HT1080 (cell line): ENCODE results near the gene GALM. TPM values are rescaled to one million over a fixed set of nuclear protein-coding genes. Genes with fewer than 3 reads are reported as not detected.
"Not testable (repeated sequence)": the region's sequence is repeated elsewhere in the genome, so short reads cannot be mapped to it uniquely, and the experiment has no call there.

Experiments
- DNase-seq: peaks from one replicate; pipeline ENCODE4 v3.0.0-alpha.2; 2015; ENCODE audit warnings: low read depth
- total RNA-seq: library from RNA; depleted of rRNA; stranded (reverse); fragments of >200 nt; shearing (Covaris generic); gene quantifications from 2 replicates; pipeline ENCODE4 v1.2.3, GENCODE V29; 2014

The GALM gene
- total RNA-seq, 1 experiment from 2014 or later: not detected

- not testable (repeated sequence) for DNase-seq
Measured at GRCh38 chr2:38737000-38737698, 71.2 kb downstream of the GALM start.

DNA sequence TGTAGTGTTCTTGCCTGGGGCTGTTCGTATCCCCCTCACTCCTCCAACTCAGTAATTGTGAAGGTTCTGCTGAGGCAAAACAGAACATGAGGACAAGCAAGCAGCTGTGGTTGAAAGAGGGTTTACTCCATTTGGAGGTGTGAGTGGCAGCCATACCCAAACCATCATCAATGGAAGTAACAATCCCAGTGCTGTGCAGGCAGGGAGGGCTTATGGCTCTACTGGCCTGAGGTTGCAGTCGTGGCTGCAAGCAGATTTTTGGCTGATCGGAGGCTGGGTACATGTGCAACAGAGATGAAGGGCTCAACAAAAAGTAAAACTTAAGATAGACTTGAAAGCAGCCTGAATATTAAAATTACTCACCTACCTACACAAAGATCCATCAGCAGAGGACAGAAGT lies 72.0 kb downstream of the GALM start:
- DNase-seq: no peak

- no peak for DNase-seq
Measured at GRCh38 chr2:38739524-38739923, 73.6 kb downstream of the GALM start.

GRCh38 chr2:38740851-38741731 lies 75.2 kb downstream of the GALM start:
- peak; percentile 62 for DNase-seq

DNA sequence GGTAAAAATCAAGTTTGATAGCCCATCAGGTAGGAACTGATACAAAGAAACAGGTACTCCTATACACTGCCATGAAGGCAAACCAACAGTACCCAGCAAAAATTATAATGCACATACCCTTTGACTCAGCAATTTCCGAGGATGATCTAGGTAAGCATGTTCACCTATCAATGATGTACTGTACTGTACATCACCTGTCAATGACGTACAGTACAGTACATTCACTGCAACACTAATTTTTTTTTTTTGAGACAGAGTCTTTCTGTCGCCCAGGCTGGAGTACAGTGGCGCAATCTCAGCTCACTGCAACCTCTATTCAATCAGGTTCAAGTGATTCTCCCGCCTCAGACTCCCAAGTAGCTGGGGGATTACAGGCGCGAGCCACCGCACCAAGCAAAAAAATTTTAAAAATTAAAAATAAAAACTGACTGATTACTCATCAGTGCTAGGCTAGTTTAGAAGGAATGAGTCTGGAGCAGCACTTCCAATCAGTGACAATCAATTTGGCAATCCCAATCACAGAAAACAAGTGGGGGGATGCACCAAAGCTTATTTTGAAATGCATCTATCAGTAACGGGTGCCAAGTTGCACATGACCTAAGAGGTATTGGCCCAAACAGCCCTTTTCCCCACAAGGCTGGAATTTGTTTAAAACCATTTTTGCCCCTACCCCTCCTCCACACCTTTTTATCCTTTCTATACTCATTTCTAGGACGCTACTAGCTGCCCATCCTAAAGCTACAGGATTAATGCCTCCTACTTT lies 77.1 kb downstream of the GALM start:
- DNase-seq: no peak

DNA sequence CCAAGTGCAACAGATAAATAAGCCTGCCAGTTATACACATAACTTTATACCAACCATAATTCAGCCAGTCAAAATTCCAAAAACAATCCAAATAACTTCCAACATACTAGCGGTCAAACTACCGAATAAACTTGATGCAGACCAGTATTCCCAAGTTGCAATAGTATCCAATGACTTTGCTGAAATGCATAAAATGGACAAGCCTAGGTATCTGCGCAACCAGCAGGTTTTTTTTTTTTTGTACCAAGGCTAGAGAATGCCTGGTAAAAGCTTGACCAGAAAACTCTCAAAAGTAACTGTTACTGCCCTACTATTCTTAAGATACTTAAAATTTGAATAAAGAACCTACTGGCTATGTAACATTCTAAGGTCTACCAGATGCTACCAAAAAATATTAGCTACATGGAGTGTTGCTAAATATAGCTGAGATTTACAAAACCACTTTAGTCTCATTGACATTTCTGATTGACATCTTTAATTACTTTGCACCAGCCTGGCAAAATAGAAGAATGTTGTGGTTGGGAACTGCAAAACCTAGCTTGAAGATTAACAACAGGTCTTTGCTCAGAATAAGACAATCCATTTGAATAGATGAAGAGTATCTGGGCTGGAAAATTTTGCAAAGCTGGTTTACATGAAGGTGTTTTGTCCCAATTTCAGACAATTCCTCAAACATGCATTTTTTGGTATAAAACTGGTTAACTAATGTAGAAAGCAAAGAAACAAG lies 77.9 kb downstream of the GALM start:
- no peak for DNase-seq

- no peak for DNase-seq
Measured at GRCh38 chr2:38744399-38744780, 78.5 kb downstream of the GALM start.

- no peak for DNase-seq
Measured at GRCh38 chr2:38745267-38745666, 79.4 kb downstream of the GALM start.

- no peak for DNase-seq
Measured at GRCh38 chr2:38747007-38747424, 81.1 kb downstream of the GALM start.

DNA sequence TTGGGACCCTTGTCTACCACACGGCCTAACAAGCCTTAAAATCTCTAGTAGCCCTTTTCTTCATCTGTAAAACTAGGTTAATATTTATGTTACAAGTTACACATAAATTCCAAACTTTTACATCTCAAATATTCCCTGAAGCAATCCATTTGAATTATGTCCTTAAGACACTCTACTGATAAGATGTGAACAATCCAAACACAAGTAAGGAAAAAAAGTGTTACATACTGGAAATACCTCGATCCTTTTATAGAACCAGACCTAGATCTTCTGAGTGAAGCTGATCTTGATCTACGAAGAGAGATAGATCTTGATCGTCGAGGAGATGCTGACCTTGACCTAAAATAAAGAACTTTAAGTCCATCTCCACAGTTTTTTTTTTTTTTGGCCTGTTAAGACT lies 81.9 kb downstream of the GALM start:
- DNase-seq: no peak

GRCh38 chr2:38748391-38748790 lies 82.5 kb downstream of the GALM start:
- DNase-seq: no peak

DNA sequence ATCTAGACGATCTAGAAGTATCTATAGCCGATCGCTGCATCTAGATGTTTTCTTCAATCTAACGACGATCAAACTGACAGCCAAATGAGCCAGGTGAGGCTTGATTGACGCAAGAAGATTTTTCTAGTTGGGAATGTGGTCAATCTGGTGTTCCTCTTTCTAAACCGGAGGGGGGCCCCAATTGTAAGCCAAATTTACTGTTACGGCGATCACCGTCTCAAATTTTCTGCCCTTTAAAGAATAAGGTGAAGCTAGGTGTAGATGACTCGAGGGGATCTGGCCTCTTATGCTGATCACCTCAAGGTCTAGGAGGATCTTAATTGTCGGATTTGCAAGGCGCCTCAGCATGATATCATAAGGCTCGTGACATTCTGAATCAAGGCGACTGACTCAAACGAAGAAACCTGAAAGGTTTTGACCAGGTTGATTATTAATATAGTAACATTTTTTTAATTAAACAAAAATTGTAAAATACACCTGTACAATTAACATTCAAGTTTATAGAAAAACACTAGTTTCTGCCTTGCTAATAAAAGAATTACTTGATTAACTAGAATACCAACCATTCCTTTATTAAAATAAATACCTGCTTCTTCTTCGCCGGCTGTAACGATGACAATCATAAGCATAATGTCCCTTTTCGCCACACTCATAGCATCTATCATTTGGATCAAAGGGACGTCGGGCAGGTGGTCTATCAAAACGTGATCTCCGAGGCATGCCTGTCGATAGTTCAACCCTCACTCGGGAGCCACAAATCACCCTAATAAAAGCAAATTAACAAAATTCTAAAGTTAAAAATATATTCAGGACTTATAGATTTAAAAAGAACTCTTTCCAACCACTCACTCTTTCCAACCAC lies 83.3 kb downstream of the GALM start:
- no peak for DNase-seq

GRCh38 chr2:38750011-38750890 lies 84.3 kb downstream of the GALM start:
- no peak for DNase-seq

DNA sequence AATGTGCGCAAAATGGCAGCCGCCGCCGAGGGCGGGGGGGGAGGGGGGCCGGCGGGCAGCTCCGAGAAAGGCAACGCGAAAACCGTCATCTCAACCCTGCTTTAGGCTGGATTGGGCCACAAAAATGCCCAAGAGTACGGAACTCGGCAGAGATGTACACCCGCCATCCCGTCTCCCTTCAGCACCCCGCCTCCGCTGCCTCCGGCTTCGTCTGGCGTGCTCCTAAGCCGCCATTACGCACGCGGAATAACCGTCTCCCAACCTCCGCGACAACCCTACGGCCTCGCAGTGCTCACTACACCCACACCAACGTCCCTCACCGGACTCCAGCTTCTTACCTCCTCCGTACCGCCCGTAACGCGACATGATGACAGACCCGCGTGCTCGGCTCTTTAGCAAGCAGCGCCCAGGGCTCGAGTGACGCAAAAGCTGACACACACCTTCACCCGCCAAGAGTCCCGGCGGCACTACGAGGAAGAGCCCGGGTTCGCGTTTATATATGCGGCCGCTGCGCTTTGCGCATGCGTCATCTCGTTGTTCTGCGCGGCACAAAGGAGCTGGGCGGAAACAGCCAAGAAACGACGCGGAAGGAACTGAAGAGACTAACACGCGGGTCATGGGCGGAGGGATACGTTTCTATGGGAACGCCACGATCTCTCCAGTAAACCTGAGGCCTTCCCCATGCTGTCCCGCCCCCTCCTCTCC lies 85.1 kb downstream of the GALM start, which contains the start of gene SRSF7:
SRSF7 (minus strand) TSS at position 471 of the 705 bp plus-strand sequence; CDS start at position 366, 105 bp downstream.
- DNase-seq: peak; percentile 95

DNA sequence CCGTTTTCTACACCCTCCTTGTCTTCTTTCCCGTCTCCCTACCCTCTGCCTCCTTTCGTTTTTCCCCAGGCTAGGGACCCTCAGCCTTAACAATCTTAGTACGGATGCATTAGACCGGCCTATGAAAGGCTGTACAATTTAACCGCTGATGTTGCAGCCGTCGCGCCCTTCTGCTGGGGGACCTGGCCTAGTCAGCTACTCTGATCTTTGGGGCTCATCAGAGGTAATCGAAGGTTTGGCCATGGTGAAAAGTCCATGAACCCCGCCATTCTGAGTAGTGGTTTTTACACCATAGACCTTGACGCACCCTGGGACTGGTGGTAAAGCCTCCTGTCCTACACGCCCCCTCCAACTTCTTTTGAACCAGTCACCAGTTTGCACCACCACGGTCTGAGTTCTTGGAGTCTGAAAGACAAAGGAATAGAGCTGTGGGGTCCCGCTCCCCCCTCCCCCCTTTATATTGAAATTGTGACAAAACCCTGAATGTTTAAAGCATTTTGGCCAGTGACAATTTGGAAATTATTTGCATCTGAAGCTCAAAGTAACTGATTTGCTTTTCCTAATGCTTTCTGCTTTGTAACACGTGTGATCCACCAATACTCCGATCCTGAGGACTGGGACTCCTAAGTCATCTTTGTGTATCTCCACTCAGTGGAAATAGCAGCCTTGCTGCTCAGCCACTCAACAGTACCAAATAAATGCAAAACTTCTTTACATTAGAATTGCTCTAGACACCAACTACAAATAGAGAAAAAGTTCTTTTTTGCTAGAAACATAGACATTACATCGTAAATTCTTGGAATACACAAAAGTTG lies 85.9 kb downstream of the GALM start:
- DNase-seq: no peak

- DNase-seq: no peak
Measured at GRCh38 chr2:38754049-38754448, 88.1 kb downstream of the GALM start.

DNA sequence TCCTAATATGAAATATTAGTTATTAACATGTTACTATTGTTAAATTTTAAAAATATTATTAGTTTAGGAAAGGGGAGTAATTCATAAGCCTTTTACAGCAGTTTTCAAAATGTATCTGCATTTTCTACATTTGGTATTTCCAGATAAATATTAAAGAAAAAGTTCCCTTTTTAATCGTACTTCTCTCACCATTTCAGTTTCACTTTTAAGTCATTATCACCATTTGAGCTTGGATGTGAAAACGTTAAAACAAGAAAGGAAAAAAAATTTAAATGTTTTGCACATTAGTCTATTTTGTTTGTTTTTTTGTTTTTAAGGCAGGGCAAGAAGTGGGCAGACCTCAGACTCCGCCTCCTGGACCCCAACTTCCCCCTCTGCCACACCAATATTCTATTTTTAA lies 88.6 kb downstream of the GALM start:
- DNase-seq: no peak

- not testable (repeated sequence) for DNase-seq
Measured at GRCh38 chr2:38755891-38756290, 90.0 kb downstream of the GALM start.
